Superior temporal gyrus (tissue), 1 donor: Measurements from ENCODE around the gene ABCC6.
"Not testable (repeated sequence)": the region's sequence is repeated elsewhere in the genome, so short reads cannot be mapped to it uniquely, and the experiment has no call there.

Source experiments
- DNase-seq: peaks from one replicate; pipeline ENCODE4 v3.0.0-alpha.2; 2016; ENCODE audit errors: extremely low spot score

Gene ABCC6

GRCh38 chr16:16161319-16161718 is 62.0 kb downstream of the ABCC6 start:
- DNase-seq = no peak

- no peak for DNase-seq
These were observed 63.6 kb downstream of the ABCC6 start for GRCh38 chr16:16159662-16160061.

GRCh38 chr16:16158741-16159374 is 64.4 kb downstream of the ABCC6 start:
- DNase-seq = no peak

- DNase-seq = no peak
These were observed 65.1 kb downstream of the ABCC6 start for GRCh38 chr16:16158082-16158658.

GRCh38 chr16:16157166-16157565 is 66.1 kb downstream of the ABCC6 start:
- DNase-seq = no peak

- no peak for DNase-seq
These were observed 68.1 kb downstream of the ABCC6 start for GRCh38 chr16:16155234-16155633.

- DNase-seq = no peak
These were observed 68.9 kb downstream of the ABCC6 start for GRCh38 chr16:16154281-16154951.

GRCh38 chr16:16153000-16153399 is 70.3 kb downstream of the ABCC6 start:
- DNase-seq = not testable (repeated sequence)

- DNase-seq = no peak
These were observed 72.0 kb downstream of the ABCC6 start for GRCh38 chr16:16151315-16151714.

GRCh38 chr16:16150878-16151152 is 72.5 kb downstream of the ABCC6 start:
- DNase-seq = no peak

GRCh38 chr16:16150117-16150877 is 73.0 kb downstream of the ABCC6 start:
- DNase-seq = peak; percentile 91

GRCh38 chr16:16149710-16150116 is 73.6 kb downstream of the ABCC6 start:
- DNase-seq = no peak

- DNase-seq = no peak
These were observed 74.5 kb downstream of the ABCC6 start for GRCh38 chr16:16148755-16149154.

- not testable (repeated sequence) for DNase-seq
These were observed 75.2 kb downstream of the ABCC6 start for GRCh38 chr16:16148000-16148599.

- no peak for DNase-seq
These were observed 75.8 kb downstream of the ABCC6 start for GRCh38 chr16:16147316-16147999.

- DNase-seq = no peak
These were observed 76.6 kb downstream of the ABCC6 start for GRCh38 chr16:16146380-16147315.

- no peak for DNase-seq
These were observed 78.0 kb downstream of the ABCC6 start for GRCh38 chr16:16145286-16145685.

- DNase-seq = no peak
These were observed 78.9 kb downstream of the ABCC6 start for GRCh38 chr16:16144416-16144815.

GRCh38 chr16:16143931-16144330 is 79.4 kb downstream of the ABCC6 start:
- no peak for DNase-seq

- DNase-seq = no peak
These were observed 80.1 kb downstream of the ABCC6 start for GRCh38 chr16:16143038-16143763.
